ENCODE results near the gene ERICH6B. TPM values are rescaled to one million over a fixed set of nuclear protein-coding genes. Genes with fewer than 3 reads are reported as not detected.

Gene ERICH6B
- total RNA-seq, 1 donor: not detected

GRCh38 chr13:45540864-45541263 lies 74.7 kb downstream of the ERICH6B start:
- Histone ChIP-seq H3K4me3 (ENCODE audit: low read length) (no peak overlapping the region), H3K27me3 (ENCODE audit: insufficient read depth, low read length) (no peaks in the 10 kb centered on the region), H3K9me3 (ENCODE audit: low read depth, low read length) (no peaks in the 10 kb centered on the region), H3K4me1 (ENCODE audit: insufficient read depth, low read length) (no peaks in the 10 kb centered on the region)

- no peaks in the 10 kb centered on the region for H3K9me3 ChIP-seq (ENCODE audit: low read depth, low read length)
- no peaks in the 10 kb centered on the region for H3K27me3 ChIP-seq (ENCODE audit: insufficient read depth, low read length)
- H3K4me3 ChIP-seq (ENCODE audit: low read length): no peak overlapping the region
- no peaks in the 10 kb centered on the region for H3K4me1 ChIP-seq (ENCODE audit: insufficient read depth, low read length)
Measured at GRCh38 chr13:45540195-45540594, 75.3 kb downstream of the ERICH6B start.

GRCh38 chr13:45538382-45538781 lies 77.2 kb downstream of the ERICH6B start:
- no peak overlapping the region for H3K4me3 ChIP-seq (ENCODE audit: low read length)
- H3K9me3 ChIP-seq (ENCODE audit: low read depth, low read length): no peaks in the 10 kb centered on the region
- H3K27me3 ChIP-seq (ENCODE audit: insufficient read depth, low read length): no peaks in the 10 kb centered on the region
- H3K4me1 ChIP-seq (ENCODE audit: insufficient read depth, low read length): no peaks in the 10 kb centered on the region

GRCh38 chr13:45537516-45537915 lies 78.0 kb downstream of the ERICH6B start:
- no peaks in the 10 kb centered on the region for H3K27me3 ChIP-seq (ENCODE audit: insufficient read depth, low read length)
- H3K4me3 ChIP-seq (ENCODE audit: low read length): no peak overlapping the region
- H3K9me3 ChIP-seq (ENCODE audit: low read depth, low read length): no peaks in the 10 kb centered on the region
- H3K4me1 ChIP-seq (ENCODE audit: insufficient read depth, low read length): no peaks in the 10 kb centered on the region

- H3K9me3 ChIP-seq (ENCODE audit: low read depth, low read length): no peaks in the 10 kb centered on the region
- no peaks in the 10 kb centered on the region for H3K4me1 ChIP-seq (ENCODE audit: insufficient read depth, low read length)
- H3K27me3 ChIP-seq (ENCODE audit: insufficient read depth, low read length): no peaks in the 10 kb centered on the region
- no peak overlapping the region for H3K4me3 ChIP-seq (ENCODE audit: low read length)
Measured at GRCh38 chr13:45536224-45536623, 79.3 kb downstream of the ERICH6B start.

GRCh38 chr13:45534604-45535003 lies 80.9 kb downstream of the ERICH6B start:
- no peaks in the 10 kb centered on the region for H3K9me3 ChIP-seq (ENCODE audit: low read depth, low read length)
- no peak overlapping the region for H3K4me3 ChIP-seq (ENCODE audit: low read length)
- H3K4me1 ChIP-seq (ENCODE audit: insufficient read depth, low read length): no peaks in the 10 kb centered on the region
- H3K27me3 ChIP-seq (ENCODE audit: insufficient read depth, low read length): no peaks in the 10 kb centered on the region

GRCh38 chr13:45529758-45530157 lies 85.8 kb downstream of the ERICH6B start:
- Histone ChIP-seq H3K27me3 (ENCODE audit: insufficient read depth, low read length) (no peaks in the 10 kb centered on the region), H3K4me1 (ENCODE audit: insufficient read depth, low read length) (no peaks in the 10 kb centered on the region), H3K4me3 (ENCODE audit: low read length) (no peak overlapping the region), H3K9me3 (ENCODE audit: low read depth, low read length) (no peaks in the 10 kb centered on the region)

GRCh38 chr13:45527699-45528462 lies 87.7 kb downstream of the ERICH6B start:
- Histone ChIP-seq H3K4me1 (ENCODE audit: insufficient read depth, low read length) (no peaks in the 10 kb centered on the region), H3K4me3 (ENCODE audit: low read length) (no peak overlapping the region), H3K9me3 (ENCODE audit: low read depth, low read length) (no peaks in the 10 kb centered on the region)

GRCh38 chr13:45522571-45522970 lies 93.0 kb downstream of the ERICH6B start:
- H3K4me3 ChIP-seq (ENCODE audit: low read length): no peak overlapping the region
- no peaks in the 10 kb centered on the region for H3K9me3 ChIP-seq (ENCODE audit: low read depth, low read length)
- no peaks in the 10 kb centered on the region for H3K4me1 ChIP-seq (ENCODE audit: insufficient read depth, low read length)
- no peaks in the 10 kb centered on the region for H3K27me3 ChIP-seq (ENCODE audit: insufficient read depth, low read length)

More at GRCh38 chr13:45527699-45528462, 87.7 kb downstream of the ERICH6B start:
- no peaks in the 10 kb centered on the region for H3K27me3 ChIP-seq (ENCODE audit: insufficient read depth, low read length)

GRCh38 chr13:45521297-45521696 lies 94.2 kb downstream of the ERICH6B start:
- no peaks in the 10 kb centered on the region for H3K27me3 ChIP-seq (ENCODE audit: insufficient read depth, low read length)
- no peak overlapping the region for H3K4me3 ChIP-seq (ENCODE audit: low read length)
- H3K9me3 ChIP-seq (ENCODE audit: low read depth, low read length): no peaks in the 10 kb centered on the region
- no peaks in the 10 kb centered on the region for H3K4me1 ChIP-seq (ENCODE audit: insufficient read depth, low read length)

GRCh38 chr13:45519493-45519892 lies 96.0 kb downstream of the ERICH6B start:
- Histone ChIP-seq H3K9me3 (ENCODE audit: low read depth, low read length) (no peaks in the 10 kb centered on the region), H3K27me3 (ENCODE audit: insufficient read depth, low read length) (no peaks in the 10 kb centered on the region), H3K4me1 (ENCODE audit: insufficient read depth, low read length) (no peaks in the 10 kb centered on the region), H3K4me3 (ENCODE audit: low read length) (no peak overlapping the region)

- no peaks in the 10 kb centered on the region for H3K27me3 ChIP-seq (ENCODE audit: insufficient read depth, low read length)
- no peaks in the 10 kb centered on the region for H3K4me1 ChIP-seq (ENCODE audit: insufficient read depth, low read length)
- no peak overlapping the region for H3K4me3 ChIP-seq (ENCODE audit: low read length)
- no peaks in the 10 kb centered on the region for H3K9me3 ChIP-seq (ENCODE audit: low read depth, low read length)
Measured at GRCh38 chr13:45518525-45519245, 96.9 kb downstream of the ERICH6B start.

- Histone ChIP-seq H3K4me3 (ENCODE audit: low read length) (no peak overlapping the region), H3K9me3 (ENCODE audit: low read depth, low read length) (no peaks in the 10 kb centered on the region), H3K27me3 (ENCODE audit: insufficient read depth, low read length) (no peaks in the 10 kb centered on the region), H3K4me1 (ENCODE audit: insufficient read depth, low read length) (no peaks in the 10 kb centered on the region)
Measured at GRCh38 chr13:45516757-45517156, 98.8 kb downstream of the ERICH6B start.

- Histone ChIP-seq H3K4me3 (ENCODE audit: low read length) (no peak overlapping the region), H3K4me1 (ENCODE audit: insufficient read depth, low read length) (no peaks in the 10 kb centered on the region), H3K9me3 (ENCODE audit: low read depth, low read length) (no peaks in the 10 kb centered on the region), H3K27me3 (ENCODE audit: insufficient read depth, low read length) (no peaks in the 10 kb centered on the region)
Measured at GRCh38 chr13:45512098-45512496, 103.4 kb downstream of the ERICH6B start.

GRCh38 chr13:45511310-45512097 lies 104.0 kb downstream of the ERICH6B start:
- no peaks in the 10 kb centered on the region for H3K9me3 ChIP-seq (ENCODE audit: low read depth, low read length)
- H3K4me1 ChIP-seq (ENCODE audit: insufficient read depth, low read length): no peaks in the 10 kb centered on the region
- no peak overlapping the region for H3K4me3 ChIP-seq (ENCODE audit: low read length)
- H3K27me3 ChIP-seq (ENCODE audit: insufficient read depth, low read length): no peaks in the 10 kb centered on the region

Data from mononuclear cell (primary cell).